SK-MEL-5 (cell line): Measurements from ENCODE around the gene RASGRF1. TPM values are rescaled to one million over a fixed set of nuclear protein-coding genes. Genes with fewer than 3 reads are reported as not detected.
A peak's percentile ranks its signal among the peaks of the same experiment; 100 is the strongest.

Experiments used
- DNase-seq: peaks from one replicate; pipeline ENCODE4 v3.0.0-alpha.2; 2016; ENCODE audit warnings: low read depth, low spot score
- in situ Hi-C: cut with HindIII; loops from 2 replicates; pipeline ENCODE4 v1.10.0; 2016; ENCODE audit warnings: low sequenced_read_pairs, high pct_unique_total_duplicates, low pct_unique_long_range_greater_than_20kb
- total RNA-seq: library from RNA; depleted of rRNA; stranded (reverse); fragments of >200 nt; shearing (Covaris generic); gene quantifications from 2 replicates; pipeline ENCODE4 v1.2.3, GENCODE V29; 2014

Gene RASGRF1
- total RNA-seq, 1 experiment from 2014 or later: 0.37 TPM

GRCh38 chr15:78925956-78926743 lies 164.4 kb downstream of the RASGRF1 start:
- in situ Hi-C loops: no loop called here
- DNase-seq: no peak

- DNase-seq: no peak
- in situ Hi-C loops: no loop called here
These were observed 165.4 kb downstream of the RASGRF1 start for GRCh38 chr15:78925076-78925624.

- no peak for DNase-seq
- in situ Hi-C loops: no loop called here
These were observed 166.9 kb downstream of the RASGRF1 start for GRCh38 chr15:78923480-78924360.

- DNase-seq: no peak
- in situ Hi-C loops: no loop called here
These were observed 167.6 kb downstream of the RASGRF1 start for GRCh38 chr15:78923015-78923414.

- DNase-seq: no peak
- in situ Hi-C loops: no loop called here
These were observed 168.1 kb downstream of the RASGRF1 start for GRCh38 chr15:78922527-78922926.

GRCh38 chr15:78921940-78922339 lies 168.6 kb downstream of the RASGRF1 start:
- in situ Hi-C loops: no loop called here
- DNase-seq: no peak

GRCh38 chr15:78921517-78921916 lies 169.1 kb downstream of the RASGRF1 start:
- in situ Hi-C loops: no loop called here

GRCh38 chr15:78917888-78918287 lies 172.7 kb downstream of the RASGRF1 start:
- in situ Hi-C loops: no loop called here
- no peak for DNase-seq

More at GRCh38 chr15:78921517-78921916, 169.1 kb downstream of the RASGRF1 start:
- no peak for DNase-seq

GRCh38 chr15:78916088-78916487 lies 174.5 kb downstream of the RASGRF1 start:
- in situ Hi-C loops: no loop called here
- no peak for DNase-seq

- no peak for DNase-seq
- in situ Hi-C loops: no loop called here
These were observed 175.1 kb downstream of the RASGRF1 start for GRCh38 chr15:78915341-78916087.

GRCh38 chr15:78914027-78914764 lies 176.4 kb downstream of the RASGRF1 start:
- in situ Hi-C loops: no loop called here
- peak; percentile 24 for DNase-seq

- in situ Hi-C loops: no loop called here
- no peak for DNase-seq
These were observed 177.6 kb downstream of the RASGRF1 start for GRCh38 chr15:78913012-78913411.

GRCh38 chr15:78912316-78912715 lies 178.3 kb downstream of the RASGRF1 start:
- in situ Hi-C loops: no loop called here
- no peak for DNase-seq

- peak; percentile 46 for DNase-seq
- in situ Hi-C loops: no loop called here
These were observed 180.3 kb downstream of the RASGRF1 start for GRCh38 chr15:78910271-78910670.
